ENCODE data around the gene EMP1.

Gene EMP1

DNA sequence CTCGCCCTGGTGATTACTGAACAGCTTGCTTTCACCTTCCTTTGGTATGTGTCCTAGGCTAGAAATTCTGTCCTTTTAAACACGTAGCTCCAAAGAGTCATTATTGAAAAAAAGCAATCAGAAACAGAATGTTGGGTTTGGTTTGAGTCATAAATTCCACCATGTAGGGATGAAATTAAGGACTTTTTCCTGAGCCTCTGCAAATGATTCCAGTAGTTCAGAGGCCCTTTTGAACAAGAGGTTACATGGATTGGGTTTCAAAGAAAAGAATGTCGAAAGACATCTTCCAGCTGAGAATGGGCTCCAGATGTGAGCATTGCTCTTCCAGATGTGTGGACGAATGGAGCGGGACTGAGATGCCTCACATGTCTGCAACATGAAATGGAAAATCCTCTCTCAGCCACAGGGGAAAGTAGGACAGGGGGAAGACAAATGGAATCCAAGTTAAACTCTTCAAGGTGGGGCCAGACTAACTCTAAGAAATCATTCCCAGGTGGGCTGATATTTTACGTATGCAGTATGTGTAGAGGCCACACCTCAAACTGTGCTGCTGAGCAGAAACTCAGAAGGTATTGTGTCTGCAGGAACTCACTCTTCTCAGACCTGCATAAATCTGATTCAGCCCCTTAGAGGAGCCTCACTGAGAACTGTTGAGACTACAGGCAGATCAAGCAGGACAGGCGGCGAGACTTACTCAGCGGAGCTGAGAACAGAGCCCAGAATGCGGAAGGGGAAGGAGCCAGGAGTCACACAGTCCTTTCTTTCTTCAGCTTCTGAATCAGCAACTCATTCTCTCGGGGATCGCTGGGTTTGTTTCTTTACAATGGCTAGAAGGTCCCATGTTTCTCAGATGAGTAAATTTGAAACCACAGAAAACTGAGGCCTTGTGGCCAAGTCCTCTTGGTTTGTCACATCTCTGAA, 23.3 kb upstream of the EMP1 start:
- DNase-seq: peak; percentile 62 to 76

DNA sequence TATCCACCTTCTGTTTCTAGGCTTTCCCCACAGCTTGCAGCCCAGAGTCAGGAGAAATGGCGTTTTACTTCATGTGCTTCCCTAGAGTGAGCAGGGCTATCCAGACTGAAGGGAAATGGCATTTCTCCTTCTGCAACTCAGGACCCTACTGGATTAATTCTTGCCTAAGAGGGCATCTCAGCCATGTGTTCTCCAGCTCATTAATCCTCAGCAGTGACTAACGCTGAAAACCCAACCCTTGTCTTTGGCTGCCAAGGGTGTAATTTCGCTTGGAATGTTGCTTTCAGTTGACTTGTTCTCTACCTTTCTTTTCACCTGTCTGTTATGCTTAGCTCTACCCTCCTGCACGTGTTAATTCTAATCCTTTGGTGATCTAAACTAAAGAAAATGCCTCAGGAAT, 21.0 kb upstream of the EMP1 start:
- no peak for DNase-seq

DNA sequence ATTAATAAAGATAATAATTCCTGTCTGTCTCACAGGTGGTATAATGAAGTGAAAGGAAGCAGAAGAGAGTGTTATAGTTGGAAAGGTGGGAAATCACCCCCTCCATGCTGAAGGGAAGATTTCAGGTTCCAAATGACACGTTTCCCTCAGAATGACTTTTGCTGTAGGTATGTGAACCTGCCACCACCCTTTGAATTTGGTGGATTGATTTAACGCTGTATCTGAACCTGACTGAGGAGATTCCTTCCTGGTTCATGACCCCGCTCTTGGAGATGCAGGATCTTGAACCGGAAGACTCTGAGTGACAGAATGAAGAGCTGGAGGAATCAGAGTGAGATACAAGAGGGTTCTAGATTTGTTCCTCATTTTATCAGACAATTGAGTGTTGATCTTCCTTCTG, 20.3 kb upstream of the EMP1 start:
- DNase-seq: no peak

- DNase-seq: no peak
Observed at GRCh38 chr12:13177373-13177772, 19.2 kb upstream of the EMP1 start.

DNA sequence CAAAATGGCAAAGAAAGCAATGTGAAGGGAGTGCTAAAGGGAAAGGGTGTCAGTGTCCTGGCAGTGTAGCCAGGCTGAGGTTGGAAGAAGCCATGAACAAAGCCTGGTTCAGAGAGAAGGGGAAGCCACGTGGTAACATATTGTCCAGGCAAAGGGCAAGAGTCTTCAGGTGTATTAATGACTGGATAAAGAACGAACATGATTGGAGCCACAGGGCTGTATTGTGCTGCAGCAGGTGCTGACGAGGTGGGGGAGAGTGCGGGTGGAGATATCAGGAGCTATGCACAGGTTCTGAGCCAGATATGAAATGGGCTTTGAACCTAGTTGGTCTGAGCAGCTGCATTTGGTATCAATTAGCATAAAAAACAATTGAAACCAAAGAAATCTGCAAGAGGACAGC, 18.6 kb upstream of the EMP1 start:
- no peak for DNase-seq

GRCh38 chr12:13178568-13179210, 17.8 kb upstream of the EMP1 start:
- DNase-seq: no peak

DNA sequence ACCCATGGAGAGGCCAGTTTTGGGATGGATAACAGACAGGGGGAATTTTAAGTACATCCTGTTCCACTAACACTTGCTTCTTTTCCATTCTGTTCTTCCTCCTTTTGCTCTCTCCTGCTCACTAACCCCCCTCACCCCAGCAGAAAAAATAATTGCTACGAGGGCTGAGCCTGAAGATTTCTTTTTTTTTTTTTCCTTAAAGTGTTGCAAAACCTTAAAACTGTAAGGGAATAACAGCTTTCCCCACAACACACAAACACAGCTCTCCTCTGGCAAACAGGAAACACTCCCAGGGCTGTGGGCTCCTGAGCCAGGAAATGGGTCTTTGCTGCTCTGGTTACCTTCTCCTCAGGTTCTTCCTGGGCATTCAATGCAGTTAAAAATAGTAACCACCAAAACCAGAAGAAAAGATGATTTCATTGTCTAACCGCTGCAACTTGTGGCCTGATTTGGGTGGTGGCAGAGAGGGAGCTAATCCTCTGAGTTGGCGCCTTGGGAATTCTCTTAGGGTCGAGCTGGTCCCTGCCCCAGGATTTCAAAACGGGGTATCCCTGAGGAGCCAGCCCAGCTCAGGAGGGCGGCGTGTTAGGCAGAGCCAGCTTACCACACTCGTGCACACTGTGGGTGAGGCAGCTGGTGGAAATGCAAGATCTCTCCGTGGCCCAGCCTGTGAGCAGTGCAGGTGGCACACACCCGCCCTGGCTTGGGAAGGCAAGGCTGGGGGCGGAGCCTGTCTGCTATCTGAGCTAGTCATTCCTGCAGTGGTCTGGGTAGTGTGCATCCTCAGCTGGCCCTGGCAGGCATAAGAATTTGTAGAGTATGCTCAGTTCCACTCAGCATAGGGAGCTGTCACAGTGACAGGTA, 17.1 kb upstream of the EMP1 start:
- no peak for DNase-seq

GRCh38 chr12:13181375-13182070, 15.0 kb upstream of the EMP1 start:
- DNase-seq: no peak

DNA sequence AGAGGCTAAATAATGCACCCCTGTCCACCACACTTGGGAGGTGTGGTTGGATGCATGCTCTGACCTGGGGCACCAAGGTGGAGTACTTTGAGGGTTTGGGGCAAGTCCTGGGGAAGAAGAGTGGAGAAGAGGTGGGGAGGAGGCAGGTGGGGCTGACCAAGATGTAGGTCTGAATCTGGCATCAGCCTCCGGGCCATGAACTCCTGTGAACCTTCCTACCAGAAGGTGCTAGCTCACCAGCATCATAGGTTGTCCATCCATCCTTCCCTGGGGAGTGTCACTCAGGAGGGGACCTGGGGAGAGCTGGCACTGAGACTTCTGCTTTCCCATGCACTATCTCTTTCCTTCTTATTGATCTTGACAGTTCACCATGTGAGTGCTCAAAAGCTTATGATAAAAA, 13.6 kb upstream of the EMP1 start:
- no peak for DNase-seq

DNA sequence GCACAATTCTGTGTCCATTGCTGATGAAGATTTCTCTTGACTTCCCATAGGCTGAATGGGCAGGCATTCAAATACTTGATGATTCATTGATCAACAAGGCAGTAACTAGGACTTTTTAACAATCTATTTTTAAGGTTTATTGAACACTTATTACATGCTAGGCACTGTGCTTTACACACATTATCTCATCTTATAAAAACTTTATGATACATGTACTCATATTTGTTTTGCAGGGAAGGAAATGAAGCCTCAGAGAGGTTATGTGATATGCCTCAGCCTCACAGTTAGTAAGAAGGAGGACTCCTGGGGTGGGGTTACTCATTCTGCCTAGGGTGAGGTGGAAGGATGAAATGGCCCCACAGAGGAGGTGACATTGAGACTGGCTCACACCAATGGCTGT, 12.9 kb upstream of the EMP1 start:
- no peak for DNase-seq

DNA sequence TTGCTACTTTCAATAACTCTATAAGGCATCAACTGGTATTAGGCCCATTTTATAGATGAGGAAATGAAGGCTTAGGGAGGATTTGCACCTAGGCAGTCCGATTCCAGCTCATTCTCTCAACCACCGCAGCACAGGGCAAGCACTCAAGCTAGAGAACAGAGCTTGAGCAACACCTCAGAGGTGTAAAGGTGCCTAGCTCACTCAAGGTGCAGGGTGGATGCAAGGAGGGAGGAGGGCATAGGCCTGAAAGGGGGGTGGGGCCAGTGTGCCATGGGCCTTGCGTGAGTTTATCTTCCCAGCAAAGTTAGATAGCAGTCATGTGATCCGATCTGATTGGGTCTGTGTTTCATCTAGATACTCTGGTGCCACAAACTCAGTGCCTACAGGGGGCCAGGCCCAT, 10.2 kb upstream of the EMP1 start:
- DNase-seq: no peak

DNA sequence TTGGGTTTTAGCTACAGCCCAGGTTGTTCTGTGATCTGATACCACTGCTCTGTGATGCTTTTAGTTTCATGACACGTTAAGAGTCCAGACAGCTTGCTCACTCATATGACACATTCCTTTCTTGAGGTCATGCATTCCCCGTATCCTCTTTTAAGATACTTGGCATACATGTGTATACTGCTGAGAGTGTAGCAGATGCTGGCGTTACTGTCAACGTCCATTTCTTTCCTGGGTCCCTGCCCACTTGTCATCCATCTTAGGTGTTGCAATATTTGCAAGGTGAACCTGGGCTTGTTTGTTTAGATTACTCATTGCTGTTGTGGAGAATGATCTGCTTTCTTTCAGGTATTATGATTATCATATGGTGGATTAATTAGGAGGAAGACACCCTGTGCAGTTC, 9.1 kb upstream of the EMP1 start:
- DNase-seq: no peak

GRCh38 chr12:13189264-13189663, 7.3 kb upstream of the EMP1 start:
- no peak for DNase-seq

DNA sequence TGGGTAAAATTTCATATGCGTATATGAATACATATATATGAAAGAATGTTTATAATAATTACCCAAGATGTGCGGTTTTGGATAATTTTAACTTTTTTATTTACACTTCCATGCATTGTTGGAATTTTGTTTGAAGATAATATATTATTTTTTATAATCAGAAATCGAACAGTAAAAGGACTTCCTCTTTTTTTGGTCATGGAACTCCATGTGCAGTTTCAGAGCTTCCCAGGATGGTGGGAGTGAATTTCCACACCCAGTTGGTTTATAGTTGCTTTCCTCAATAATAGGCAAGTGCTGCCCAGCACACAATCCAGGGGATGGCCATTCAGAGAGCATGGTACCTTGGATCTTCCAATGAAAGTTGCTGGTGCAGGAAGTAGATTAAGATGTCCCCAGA, 6.3 kb upstream of the EMP1 start:
- DNase-seq: no peak

GRCh38 chr12:13192719-13193118, 3.8 kb upstream of the EMP1 start:
- no peak for DNase-seq

GRCh38 chr12:13193505-13194231, 2.9 kb upstream of the EMP1 start:
- no peak for DNase-seq

DNA sequence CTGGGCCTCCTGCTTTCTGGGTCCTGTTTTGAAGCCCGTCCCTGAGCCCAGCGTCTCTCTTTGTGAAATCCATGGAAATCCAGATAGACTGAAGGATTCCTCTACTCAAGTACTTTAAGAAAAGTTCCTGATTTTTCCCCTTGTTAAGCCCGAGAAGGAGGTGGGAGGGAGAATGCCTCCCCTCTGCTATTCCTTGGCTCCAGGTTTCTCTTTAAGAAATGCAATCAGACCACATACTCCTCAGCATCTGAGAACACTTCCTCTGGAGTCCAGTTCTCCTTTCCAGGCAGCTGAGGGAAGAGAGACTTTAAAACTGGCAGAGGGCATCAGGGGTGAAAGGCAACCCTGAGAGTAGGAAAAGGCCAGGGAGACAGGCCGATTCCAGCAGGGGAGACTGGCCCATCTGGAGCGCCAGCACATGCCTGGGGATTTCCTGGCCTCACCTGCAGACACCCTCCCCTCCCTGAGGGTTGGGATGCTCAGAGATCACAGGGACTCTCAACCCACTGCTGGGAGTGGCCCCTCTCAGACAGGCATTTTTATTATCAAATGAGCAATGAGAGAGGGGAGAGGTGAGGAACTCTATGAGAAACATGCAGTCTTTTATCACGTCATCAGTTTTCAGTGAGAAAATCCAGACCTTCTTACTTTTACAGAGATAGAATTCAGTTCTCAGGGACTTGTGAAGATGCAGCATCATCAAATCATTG, 2.0 kb upstream of the EMP1 start:
- DNase-seq: peak in 1 of 2 donors; percentile 24

GRCh38 chr12:13195250-13195649, 1.3 kb upstream of the EMP1 start:
- DNase-seq: no peak

DNA sequence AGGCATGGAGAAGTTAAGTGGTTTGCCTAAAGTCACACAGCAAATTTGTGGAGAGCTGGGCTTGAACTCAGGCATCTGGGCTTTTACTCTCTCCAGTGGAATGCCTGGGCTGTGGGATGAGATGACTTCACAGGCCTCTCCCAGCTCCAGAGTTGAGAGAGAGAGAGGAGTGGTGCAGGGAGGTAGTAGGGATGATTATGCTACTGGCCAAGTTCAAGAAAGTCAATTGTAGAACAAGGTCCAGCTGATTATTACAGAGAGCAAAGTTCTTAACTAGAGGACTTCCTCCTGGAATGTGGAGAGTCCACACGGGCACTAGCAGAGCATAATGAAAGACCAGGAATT, 769 bp upstream of the EMP1 start:
- DNase-seq: no peak

DNA sequence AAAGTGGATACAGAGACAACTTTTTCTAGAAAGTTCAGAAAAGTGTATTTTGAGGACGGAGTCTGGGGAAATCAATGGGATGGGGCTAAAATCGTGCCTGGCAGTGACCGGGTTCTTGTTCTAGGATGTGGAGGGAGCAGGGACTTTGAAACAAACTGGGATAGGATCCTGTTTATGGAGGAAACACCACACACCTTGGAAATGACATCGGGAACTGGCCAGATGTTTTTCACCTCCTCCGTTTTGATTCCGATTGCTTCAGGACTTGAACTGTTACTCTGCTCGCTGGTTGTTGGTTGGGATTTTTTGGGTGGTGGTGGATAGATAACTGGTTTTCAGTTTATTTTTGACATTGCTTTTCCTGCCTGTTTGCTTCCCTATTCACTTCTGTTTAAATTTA, 506 bp downstream of the EMP1 start:
- DNase-seq: no peak

GRCh38 chr12:13197526-13198143, 1.1 kb downstream of the EMP1 start:
- peak; percentile 23 to 57 for DNase-seq
